Measurements from ENCODE around the gene GPR61.

DNA sequence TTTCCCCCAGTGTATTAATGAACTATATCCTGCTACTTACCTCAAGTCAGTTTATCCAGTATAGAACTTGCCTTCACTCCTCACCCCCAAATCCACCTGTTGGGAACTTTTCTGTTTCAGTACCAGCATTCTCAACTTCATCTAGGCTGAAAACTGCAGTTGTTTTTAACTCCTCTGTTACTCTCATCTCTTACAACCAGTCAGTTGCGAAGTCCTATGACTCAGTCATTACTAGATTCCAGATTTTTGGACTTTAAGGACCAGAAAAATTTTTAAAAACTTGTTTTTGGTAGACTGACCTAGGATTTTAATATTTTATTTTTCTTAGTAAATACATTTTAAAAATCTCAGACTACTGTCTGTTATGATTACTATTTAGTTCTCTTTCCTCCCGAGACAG is 16.9 kb downstream of the GPR61 start:
- TF ChIP-seq POLR2A (IDR thresholded peaks at IDR 0.05) (no peak), CTCF (IDR thresholded peaks at IDR 0.05) (no peak)
